GM10248 (cell line): Measurements from ENCODE around the gene SF3A2.

Experiments
- CTCF ChIA-PET: fragments of 300-600 bp; sonication (Branson Sonifier 250); formaldehyde crosslinking; extraction: SDS; loops from one replicate; lab custom pipeline; 2021; ENCODE audit warnings: antibody characterized with exemption; lab: Yijun Ruan, JAX
- POLR2A ChIA-PET: fragments of 350-650 bp; sonication (Branson Sonifier 250); formaldehyde crosslinking; extraction: SDS; loops from one replicate; lab custom pipeline; 2020; ENCODE audit warnings: antibody characterized with exemption; lab: Yijun Ruan, JAX
- DNase-seq: peaks from one replicate; pipeline ENCODE4 v3.0.0; 2012; ENCODE audit errors: extremely low spot score
- CTCF ChIP-seq: IDR thresholded peaks from 2 replicates; pipeline ENCODE4 v1.5.1; 2012; ENCODE audit warnings: mild to moderate bottlenecking, low read depth; ENCODE audit errors: extremely low read depth, missing control alignments, control extremely low read depth

Gene SF3A2

DNA sequence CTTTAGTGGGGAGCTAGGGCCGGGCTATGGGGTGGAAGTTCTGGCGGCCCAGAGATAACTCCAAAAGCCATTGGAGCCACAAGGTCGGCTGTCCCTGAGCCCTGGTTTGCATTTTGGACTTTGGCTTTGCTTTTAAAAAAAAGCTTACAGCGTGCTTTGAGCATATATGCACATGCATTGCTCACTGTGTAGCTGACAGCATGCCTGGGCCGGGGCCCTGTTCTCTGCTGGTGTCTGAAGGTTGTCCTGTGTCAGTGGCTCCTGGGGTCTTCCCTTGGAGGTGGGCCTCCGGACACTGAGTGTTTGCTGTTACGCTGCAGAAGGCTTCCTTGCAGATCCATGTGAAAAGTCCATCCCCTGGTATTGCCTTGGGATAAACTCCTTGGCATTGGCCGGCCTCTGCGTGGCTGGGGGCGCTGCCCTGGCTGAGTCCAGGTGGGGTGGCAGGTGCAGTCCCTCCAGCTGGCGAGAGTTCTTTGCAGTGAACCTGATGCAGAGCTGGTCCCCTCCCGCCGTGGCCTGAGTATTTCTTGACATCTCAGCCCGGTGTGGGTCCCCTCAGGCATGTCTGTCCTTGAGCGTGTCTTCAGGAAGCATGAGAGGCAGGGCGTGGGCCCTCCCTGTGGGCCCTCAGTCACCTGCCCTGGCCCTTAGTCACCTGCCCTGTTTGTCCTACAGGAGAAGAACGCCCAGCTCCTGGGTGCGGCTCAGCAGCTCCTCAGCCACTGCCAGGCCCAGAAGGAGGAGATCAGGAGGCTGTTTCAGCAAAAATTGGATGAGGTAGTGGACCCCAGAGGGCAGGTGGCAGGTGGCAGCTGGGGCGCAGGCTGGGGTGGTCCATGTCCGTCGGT lies 23.5 kb upstream of the SF3A2 start:
- POLR2A ChIA-PET: interaction anchor here (0.5 kb wide), 1 partner anchor 42 kb away, joined by 3 read pairs; no protein-coding TSS in a partner anchor
- CTCF ChIA-PET: interaction anchor here (0.8 to 2.6 kb wide), 3 partner anchors 14 to 61 kb away, joined by 3 to 8 read pairs (median 3); no protein-coding TSS in a partner anchor
- no peak for DNase-seq
- no peak for TF ChIP-seq CTCF

DNA sequence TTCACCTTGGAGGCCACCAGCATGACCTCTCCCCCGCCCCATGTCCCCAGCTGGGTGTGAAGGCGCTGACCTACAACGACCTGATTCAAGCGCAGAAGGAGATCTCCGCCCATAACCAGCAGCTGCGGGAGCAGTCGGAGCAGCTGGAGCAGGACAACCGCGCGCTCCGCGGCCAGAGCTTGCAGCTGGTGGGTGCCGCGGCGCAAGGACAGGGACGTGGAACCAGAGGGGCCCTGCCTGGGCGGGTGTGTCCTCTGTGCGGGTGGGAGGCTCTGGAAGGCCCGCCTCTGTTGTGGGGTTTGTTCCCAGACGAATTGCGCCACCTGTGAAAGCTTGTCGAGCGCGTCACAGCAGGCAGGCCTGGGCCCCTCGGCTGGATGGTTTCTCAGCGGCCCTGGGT lies 22.8 kb upstream of the SF3A2 start:
- ChIA-PET POLR2A (no interaction called here), CTCF (interaction anchor here (0.8 to 2.6 kb wide), 3 partner anchors 14 to 60 kb away, joined by 3 to 8 read pairs (median 3); no protein-coding TSS in a partner anchor)
- no peak for TF ChIP-seq CTCF
- DNase-seq: no peak

DNA sequence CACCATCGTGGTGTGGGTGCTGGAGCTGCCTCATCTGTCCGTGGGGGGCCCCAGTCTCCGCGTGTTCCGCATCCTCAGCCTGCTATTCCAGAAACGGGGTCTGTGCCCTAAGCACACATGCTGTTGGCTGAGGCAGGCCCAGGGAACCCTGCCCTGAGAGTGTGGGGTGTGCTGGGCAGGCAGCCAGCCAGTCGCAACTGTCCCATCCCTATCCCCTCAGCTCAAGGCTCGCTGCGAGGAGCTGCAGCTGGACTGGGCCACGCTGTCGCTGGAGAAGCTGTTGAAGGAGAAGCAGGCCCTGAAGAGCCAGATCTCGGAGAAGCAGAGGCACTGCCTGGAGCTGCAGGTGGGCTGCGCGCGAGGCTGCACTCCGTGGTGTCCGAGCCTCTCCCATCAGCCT lies 22.4 kb upstream of the SF3A2 start:
- no peak for TF ChIP-seq CTCF
- ChIA-PET POLR2A (no interaction called here), CTCF (interaction anchor here (2.6 to 2.9 kb wide), 2 partner anchors 15 to 58 kb away, joined by 8 to 14 read pairs; no protein-coding TSS in a partner anchor)
- DNase-seq: no peak

DNA sequence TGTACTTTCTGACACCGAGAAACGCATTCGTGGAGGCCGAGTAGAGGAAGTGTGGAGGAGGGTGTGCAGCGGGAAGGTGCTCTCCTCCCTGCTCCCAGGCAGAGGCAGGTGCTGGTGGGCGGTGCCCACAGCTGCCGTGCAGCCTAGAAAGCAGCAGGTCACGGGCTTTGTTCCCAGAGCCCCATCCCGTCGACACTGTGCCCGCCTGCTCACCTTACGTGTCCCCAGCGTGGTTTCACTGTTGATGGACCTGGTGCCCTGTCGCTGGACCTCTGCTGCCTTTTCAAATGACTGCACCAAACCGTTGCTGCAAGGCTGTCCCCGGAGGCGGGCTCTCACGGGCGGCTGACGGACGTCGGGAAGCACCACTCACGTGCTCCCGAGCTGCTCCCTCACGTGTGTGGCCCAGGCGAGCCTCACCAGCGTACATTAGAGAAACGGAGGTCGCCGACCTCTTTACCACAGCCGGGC lies 21.3 kb upstream of the SF3A2 start:
- TF ChIP-seq CTCF: no peak
- no peak for DNase-seq
- POLR2A ChIA-PET: interaction anchor here (0.5 kb wide), 1 partner anchor 59 kb away, joined by 3 read pairs; no protein-coding TSS in a partner anchor
- CTCF ChIA-PET: interaction anchor here (1.0 to 2.9 kb wide), 4 partner anchors 14 to 59 kb away, joined by 3 to 14 read pairs (median 6); no protein-coding TSS in a partner anchor

- no peak for DNase-seq
- POLR2A ChIA-PET: interaction anchor here (0.6 to 0.8 kb wide), 2 partner anchors 11 to 19 kb away, joined by 3 to 5 read pairs; no protein-coding TSS in a partner anchor
- CTCF ChIA-PET: interaction anchor here (1.0 to 2.9 kb wide), 4 partner anchors 13 to 61 kb away, joined by 3 to 14 read pairs (median 4); partner anchors contain the start of gene PLEKHJ1
- no peak for TF ChIP-seq CTCF
Measured at GRCh38 chr19:2216361-2217225, 20.0 kb upstream of the SF3A2 start.
